ENCODE measurements around the gene C5AR1.
"Not testable (repeated sequence)": the region's sequence is repeated elsewhere in the genome, so short reads cannot be mapped to it uniquely, and the experiment has no call there.

Gene C5AR1

DNA sequence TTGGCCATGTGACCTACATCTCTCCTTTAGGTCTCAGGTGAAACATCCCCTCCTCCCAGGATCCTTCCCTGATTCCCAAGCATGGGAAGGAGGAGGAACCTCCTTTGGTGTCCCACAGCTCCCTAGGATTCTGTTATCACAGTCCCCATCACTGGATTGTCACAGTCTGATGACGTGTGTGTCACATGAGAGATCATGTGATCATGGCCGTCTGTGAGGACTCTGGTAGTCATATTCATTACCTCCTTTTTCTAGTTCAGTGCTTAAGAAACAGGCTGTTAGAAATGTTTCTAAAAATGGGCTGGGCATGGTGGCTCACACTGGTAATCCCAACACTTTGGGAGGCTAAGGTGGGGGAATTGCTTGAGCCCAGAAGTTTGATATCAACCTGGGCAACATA is 42.4 kb downstream of the C5AR1 start:
- H3K4me3 ChIP-seq (ENCODE audit: low read length): no peak overlapping the region

DNA sequence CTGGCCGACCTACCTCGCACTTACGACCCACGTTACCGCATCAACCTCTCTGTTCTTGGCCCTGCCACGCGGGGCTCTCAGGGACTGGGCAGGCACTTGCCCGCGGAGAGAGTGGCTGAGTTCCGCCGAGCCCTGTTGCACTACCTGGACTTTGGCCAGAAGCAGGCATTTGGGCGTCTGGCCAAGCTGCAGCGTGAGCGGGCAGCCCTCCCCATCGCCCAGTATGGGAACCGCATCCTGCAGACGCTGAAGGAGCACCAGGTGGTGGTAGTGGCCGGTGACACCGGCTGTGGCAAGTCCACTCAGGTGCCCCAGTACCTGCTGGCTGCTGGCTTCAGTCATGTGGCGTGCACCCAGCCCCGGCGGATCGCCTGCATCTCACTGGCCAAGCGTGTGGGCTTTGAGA is 43.6 kb downstream of the C5AR1 start:
- DNase-seq (ENCODE audit: low read depth, low spot score): no peak
- H3K4me3 ChIP-seq (ENCODE audit: low read length): no peak overlapping the region

More for the DNA sequence above, 42.4 kb downstream of the C5AR1 start:
- DNase-seq (ENCODE audit: low read depth, low spot score): peak; percentile 5

DNA sequence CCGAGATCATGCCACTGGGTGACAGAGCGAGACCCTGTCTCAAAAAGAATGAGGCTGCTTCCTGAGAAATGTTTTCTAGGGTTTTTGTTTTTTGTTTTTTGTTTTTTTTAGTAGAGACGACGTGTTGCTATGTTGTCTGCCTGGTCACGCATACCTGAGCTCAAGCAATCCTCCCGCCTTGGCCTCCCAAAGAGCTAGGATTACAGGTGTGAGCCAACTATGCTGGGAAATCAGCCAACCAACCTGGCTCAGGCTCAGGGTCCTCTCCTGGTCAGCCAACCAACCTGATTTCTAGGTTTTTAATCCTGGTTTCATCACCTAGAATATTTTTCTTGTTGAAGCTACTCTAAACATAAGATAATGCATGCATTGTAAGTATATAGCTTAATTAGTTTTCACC is 47.2 kb downstream of the C5AR1 start:
- DNase-seq (ENCODE audit: low read depth, low spot score): no peak
- H3K4me3 ChIP-seq (ENCODE audit: low read length): no peak overlapping the region

GRCh38 chr19:47357788-47358680 is 48.4 kb downstream of the C5AR1 start:
- no peak overlapping the region for H3K4me3 ChIP-seq (ENCODE audit: low read length)
- DNase-seq (ENCODE audit: low read depth, low spot score): peak; percentile 29

DNA sequence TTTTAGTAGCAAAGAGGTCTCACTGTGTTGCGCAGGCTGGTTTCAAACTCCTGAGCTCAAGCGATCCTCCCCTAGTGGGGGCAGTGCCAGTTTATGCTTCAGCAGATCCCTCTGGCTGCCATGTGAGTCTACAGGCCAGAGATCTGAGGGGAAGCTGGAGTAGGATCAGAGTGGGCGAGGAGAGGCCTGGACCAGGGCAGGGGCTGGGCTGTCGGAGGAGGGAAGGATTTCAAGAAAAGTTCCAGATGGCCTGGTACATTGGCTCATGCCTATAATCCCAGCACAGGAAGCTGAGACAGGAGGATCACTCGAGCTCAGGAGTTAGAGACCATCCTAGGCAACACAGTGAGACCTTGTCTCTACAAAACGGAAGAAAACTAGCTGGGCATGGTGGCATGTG is 49.3 kb downstream of the C5AR1 start:
- H3K4me3 ChIP-seq (ENCODE audit: low read length): no peak overlapping the region
- no peak for DNase-seq (ENCODE audit: low read depth, low spot score)

DNA sequence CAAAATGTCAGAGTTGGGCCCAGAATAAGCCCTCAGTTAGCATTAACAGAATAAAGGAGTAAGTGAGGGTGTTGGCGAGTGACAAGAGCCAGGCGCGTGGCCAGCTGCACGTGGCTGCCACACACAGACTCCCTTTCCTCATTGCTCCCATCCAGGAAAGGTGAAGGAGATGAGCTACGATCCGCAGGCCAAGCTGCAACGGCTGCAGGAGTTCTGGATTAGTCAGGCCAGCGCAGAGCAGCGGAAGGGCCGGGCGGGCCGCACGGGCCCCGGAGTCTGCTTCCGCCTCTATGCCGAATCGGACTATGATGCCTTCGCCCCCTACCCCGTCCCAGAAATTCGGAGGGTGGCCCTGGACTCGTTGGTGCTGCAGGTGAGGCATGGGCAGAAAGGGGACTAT is 52.7 kb downstream of the C5AR1 start:
- H3K4me3 ChIP-seq (ENCODE audit: low read length): no peak overlapping the region
- no peak for DNase-seq (ENCODE audit: low read depth, low spot score)

DNA sequence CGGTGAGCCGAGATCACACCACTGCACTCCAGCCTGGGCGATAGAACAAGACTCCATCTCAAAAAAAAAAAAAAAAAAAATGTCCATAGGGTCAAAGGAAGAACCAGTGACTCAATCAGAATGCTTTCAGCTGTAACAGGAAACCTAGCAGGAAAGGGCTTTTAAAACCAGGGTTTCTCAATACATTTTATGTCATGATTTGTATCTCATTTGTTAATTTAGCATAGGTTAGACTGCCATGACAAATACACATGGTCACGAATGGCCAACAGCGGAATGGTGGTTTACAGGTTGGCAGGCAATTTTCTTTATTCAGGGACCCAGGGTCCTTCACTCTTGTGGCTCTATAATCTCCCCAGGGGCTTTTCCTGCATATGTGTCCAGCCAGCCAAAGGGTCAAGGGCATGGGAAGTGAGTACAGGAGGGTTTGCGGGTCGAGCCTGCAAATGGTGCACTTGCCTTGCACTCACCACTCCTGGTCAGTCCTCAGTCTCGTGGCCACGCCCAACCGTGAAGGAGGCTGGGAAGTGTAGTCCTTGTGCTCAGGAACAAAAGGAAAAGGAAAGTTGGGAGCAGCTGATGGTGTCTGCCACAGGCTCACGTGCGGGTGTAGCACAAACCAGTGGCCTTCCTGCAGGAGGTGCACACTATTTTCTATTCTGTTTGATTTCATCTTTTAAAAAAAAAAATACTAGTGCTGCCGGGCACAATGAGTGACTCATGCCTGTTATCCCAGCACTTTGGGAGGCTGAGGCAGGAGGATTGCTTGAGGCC is 54.3 kb downstream of the C5AR1 start:
- no peak for DNase-seq (ENCODE audit: low read depth, low spot score)
- no peak overlapping the region for H3K4me3 ChIP-seq (ENCODE audit: low read length)

DNA sequence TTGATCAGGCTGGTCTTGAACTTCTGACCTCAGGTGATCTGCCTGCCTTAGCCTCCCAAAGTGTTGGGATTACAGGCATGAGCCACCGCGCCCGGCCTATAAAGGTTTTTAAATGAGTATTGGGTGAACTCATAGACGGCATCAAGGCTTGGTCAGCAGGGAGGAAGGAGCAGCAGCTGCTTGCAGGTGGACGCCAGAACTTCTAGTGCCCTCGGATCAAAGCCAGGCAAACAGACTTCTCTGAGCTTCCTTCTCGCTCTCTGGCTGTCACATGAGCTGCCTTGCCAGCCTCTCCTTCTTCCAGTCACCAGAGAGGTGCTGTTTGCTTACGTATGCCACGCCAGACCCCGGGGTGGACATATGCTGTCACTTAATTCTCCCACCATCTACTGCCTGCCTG is 55.8 kb downstream of the C5AR1 start:
- not testable (repeated sequence) for DNase-seq (ENCODE audit: low read depth, low spot score)

DNA sequence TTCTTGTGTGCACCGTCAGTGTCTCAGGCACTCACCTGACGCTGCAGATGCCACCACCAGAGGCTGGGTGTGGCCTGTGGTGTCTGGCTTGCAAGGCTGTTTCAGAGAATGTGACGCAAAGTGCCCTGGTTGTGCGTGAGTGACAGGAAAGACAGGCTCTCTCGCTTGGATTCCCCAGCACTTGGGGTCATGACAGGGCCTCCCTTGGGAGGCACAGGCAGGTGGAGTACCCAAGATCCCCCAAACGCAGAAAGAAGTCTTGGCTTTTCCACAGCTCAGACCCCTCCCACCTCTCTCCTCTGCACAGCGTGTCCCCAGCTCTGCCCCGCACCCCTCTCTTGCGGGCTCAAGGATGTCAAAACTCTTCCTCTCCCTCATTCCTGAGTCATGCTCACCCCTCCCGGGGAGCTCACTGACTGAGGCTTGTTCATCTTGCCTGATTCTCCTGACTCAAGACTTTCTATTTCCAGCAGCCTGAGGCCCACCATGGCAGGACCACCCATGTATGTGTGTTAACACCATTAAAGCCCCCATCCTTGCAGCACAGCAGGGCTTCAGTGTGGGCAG is 60.5 kb downstream of the C5AR1 start:
- DNase-seq (ENCODE audit: low read depth, low spot score): no peak
- no peak overlapping the region for H3K4me3 ChIP-seq (ENCODE audit: low read length)

More for the DNA sequence above, 55.8 kb downstream of the C5AR1 start:
- not testable (repeated sequence) for H3K4me3 ChIP-seq (ENCODE audit: low read length)

GRCh38 chr19:47371261-47371660 is 61.6 kb downstream of the C5AR1 start:
- no peak overlapping the region for H3K4me3 ChIP-seq (ENCODE audit: low read length)
- no peak for DNase-seq (ENCODE audit: low read depth, low spot score)
